HG02938 (cell line): ENCODE measurements around the gene EFCAB8.

Experiments
- ATAC-seq: cut with Tn5 transposase; IDR thresholded peaks from one replicate; pipeline ENCODE4 v1.9.1; 2021; ENCODE audit warnings: mild to moderate bottlenecking, moderate library complexity; ENCODE audit not compliant: unreplicated experiment

Gene EFCAB8

DNA sequence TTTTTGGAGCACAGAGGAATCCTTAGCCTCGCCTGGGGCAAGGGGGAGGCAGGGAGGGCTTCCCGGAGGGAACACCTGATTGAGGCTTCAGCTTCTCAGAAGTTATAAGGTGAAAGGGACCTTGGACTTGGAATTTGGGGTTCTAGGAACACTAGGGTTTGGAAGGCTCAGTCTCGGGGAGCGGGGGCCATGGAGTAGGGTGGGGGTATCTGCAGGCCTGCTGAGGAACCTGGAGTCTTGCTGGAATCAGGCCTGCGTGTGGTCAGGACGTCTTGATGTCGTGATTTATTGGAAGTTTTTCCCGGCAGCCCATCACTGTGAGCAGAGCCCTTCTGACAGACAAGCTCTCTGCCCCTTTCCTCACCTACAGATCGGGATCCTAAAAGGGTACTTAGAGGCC is 50.7 kb downstream of the EFCAB8 start:
- no peak for ATAC-seq

DNA sequence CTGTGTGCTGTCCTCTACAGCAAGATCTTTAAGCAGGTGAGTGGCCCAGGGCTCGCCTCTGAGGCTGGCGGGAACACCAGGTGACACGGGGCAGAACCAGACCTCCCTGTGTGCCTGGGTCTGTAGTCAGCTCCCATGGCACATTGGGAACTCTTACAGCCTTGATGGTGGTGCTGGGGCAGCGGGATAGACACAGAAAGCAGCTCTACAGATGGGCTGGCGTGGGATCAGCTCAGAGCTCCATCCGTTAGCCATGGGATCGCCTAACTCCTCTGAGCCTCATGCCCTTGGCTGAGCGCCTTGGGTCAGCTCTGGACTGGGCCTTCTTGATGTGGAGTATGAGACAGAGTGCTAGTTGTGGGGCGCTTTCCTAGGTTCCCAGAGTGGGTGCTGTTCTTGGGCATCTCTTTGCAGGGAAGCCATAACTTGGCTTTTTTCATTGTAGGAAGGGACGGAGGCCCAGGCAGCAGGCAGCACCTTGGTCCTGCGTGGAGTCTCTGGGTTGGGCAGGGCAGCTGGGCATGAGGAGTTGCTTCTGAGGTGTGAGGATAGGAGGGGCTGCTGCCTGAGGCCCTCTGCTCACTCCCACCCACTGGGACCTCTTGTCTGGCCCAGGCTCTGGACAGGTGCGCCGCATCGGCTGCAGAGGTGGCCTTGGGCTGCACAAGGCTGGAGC is 51.3 kb downstream of the EFCAB8 start:
- ATAC-seq, result no peak

DNA sequence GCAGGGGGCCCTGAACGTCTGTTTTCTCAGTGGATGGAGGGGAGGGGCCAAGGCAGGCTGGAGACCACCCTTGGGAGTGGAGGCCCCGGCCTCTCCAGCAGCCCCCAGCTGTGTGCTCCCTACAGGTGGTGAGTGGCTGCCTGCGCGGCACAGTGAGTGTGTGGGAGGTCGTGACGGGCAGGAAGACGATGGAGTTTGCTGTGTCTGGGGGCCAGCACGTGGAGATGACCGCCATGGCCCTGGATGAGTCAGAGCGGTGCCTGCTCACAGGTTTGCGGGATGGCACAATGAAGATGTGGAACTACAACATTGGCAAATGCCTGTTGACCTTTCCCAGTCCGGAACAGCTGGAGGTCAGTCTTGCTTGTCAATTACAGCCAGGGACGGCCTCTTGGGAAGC is 52.6 kb downstream of the EFCAB8 start:
- no peak for ATAC-seq

DNA sequence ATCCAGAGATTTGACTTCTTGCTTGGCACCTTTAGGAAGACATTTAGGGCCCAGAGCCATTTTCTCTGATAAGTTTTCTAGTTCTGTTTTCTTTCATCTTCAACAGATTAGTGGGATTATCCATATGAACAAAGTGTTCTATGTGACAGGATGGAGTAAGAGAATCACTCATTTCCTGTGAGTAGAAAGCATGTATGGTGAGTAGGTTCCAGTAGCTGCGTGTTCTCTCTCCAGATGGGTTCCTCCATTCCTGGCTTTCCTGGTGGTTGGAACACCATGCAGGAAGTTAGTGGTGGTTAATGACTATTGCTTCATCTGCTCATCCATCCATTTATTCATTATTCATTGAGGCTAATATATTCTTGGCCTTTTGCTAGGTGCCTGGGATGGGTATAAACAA is 54.0 kb downstream of the EFCAB8 start:
- no peak for ATAC-seq

DNA sequence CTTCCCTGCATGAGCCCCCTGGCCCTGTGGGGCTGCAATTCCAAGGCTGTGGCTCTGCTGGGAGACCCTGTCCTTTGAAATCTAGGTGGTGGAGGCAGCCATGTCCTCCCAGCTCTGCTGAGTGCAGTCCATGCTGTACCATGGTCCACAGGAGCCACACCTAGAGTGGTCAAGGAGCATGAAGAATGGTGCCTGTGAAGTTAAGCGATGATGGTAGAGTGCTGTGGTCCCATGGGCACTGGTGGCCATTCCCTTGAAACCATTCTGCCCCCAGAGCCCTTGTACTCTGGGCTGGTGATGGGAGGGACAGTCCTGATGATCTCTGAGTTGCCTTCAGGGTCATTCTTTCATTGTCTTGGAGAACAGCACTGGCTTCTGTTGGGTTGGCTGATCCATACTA is 55.3 kb downstream of the EFCAB8 start:
- no peak for ATAC-seq

DNA sequence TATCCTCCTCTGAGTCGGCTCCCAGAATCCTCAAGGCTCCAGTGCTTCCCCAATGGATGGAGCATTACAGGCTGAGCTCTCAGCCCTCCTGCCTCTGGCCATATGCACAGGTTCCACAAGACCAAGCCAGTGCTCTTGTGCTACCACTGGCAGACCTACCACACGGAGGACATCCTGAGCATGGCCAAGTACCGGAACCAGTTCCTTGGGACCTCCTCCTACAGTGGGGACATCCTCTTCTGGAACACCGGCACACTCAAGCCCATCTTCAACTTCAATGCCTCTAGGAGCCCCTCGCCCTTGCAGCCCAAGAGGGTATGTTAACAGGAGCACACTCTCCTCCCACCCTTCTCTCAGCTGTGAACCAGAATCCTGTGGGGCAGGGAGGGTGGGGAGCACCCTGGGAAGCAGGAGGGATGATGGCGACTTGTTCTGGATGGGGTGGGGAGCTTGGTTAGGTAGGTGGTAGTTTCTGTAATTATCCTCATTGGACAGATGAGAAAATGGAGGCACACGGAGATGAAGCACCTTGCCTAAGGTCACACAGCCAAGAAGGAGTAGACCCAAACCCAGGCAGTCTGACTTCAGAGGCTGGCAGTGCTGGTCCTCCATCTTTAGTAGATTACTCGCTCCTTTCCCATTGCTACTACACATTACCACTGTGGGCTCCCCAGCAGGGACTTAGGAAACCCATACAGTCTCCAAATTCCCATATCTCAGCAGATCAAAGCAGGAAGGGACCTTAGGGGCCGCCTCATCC is 58.6 kb downstream of the EFCAB8 start:
- no peak for ATAC-seq

DNA sequence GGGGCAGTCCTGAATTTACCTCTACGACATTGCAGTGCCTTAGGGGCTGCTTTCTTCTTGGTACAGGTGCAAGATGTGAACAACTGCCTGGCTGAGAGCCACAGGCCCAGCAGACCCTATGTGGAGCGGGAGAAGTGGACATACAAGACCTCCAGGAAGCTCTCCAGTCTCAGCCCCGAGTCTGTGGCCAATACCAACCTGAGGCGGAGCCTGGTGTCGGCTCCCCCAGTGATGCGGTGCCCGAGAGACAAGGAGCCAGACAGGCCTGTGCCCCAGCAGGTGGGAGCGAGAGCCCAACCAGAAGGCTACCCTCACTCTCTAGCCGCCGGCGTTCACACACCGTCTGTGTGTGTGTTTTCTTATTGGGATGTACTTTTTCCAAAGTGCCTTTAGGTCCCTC is 59.6 kb downstream of the EFCAB8 start:
- no peak for ATAC-seq

DNA sequence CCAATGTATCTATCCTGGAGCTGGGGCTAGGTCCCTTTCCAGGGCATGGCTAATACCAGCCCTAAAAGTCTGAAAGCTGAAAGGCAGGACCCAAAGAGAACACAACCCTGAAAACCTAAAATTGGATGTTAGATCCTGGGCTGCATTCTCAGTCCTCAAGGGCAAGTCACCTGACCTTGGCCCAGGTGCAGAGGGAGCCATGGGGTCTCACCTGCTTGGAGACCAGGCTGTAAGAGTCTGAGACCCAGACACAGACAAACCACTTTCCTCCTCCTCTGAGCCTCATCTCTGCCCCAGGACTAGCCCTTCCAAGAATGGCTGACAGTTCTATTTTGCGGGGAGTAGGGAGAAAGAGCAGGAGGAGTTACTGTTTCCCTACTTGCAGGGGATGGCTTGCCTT is 60.0 kb downstream of the EFCAB8 start:
- ATAC-seq, result no peak

DNA sequence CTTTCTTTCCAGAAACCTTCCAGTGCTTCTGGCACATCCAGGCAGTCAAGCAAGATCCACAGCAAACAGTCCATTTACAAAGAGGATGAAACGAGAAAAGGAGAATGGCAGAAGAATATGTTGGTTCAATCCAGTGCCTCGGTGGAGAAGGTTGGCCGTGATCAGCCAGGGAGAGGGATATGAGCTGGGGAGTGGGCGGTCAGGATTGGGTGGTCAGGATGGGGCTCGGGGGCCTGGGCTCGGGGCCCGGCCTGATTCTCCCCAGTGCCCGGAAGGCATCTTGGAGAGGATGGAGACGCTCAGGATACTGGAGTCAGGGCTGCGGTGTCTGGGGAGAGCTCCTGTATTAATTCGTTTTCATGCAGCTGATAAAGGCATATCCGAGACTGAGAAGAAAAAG is 61.3 kb downstream of the EFCAB8 start:
- ATAC-seq, result no peak

DNA sequence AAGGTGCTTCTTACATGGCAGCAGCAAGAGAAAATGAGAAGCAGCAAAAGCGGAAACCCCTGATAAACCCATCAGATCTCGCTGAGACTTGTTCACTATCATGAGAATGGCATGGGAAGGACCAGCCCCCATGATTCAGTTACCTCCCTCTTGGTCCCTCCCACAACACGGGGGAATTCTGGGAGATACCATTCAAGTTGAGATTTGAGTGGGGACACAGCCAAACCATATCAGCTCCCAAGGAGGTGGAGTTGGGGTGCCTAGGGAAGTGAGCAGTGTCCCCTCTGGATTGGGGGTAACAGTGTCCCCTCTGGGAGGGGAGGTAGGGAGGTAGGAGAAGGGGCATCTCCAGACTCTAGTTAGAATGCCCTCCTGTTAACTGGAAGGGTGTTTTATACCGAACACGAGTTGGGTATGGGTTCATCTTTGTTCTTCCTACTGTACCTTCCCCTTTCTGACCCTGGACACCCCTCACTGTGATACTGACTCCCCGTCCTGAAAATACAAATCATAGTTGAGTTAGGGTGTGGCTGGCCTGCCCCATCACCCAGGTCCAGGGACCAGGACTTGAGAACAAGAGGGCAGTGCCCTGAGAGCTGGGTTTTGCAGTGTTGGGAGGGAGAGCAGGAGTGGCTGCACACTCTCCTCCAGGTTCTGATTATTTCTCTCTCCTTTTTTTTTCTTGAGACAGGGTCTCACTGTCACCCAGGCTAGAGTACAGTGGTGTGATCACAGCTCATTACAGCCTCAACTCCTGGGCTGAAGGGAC is 62.0 kb downstream of the EFCAB8 start:
- no peak for ATAC-seq

DNA sequence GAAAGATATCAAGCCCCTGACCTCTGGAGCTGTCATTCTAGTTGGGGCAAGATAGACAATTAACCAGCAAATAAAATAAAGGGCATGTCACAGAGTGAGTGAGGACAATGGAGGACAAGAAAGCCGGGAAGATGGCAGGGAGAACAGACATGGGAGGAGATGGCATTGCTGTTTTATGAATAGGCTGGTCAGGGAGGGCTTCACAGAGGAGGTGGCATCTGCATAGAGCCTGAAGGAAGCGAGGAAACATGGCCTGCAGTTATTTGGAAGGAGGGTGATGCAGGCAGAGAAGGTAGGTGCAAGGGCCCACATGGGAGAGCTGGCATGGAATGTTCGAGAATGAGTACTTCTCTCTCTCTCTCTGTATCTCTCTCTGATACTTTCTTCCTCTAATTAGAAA is 63.7 kb downstream of the EFCAB8 start:
- no peak for ATAC-seq

DNA sequence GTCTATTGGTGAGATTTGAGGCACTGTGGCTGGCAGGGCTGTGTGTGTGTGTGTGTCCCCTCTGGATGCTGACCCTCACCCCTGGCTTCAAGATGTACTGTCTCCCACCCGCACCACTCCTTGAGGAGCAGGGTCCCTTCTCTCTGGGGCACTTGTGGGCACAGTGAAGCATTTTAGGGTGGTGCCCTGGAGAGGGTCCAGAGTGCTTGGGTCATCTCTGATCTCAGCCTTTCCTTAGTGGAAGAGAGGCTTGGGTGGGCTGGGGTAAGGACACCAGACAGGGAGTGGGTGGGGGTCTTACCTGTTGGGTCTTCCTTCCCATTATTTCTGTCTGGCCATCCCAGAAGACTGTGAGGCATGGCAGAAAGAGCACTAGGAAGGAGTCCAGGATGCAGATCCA is 66.1 kb downstream of the EFCAB8 start:
- ATAC-seq, result no peak

DNA sequence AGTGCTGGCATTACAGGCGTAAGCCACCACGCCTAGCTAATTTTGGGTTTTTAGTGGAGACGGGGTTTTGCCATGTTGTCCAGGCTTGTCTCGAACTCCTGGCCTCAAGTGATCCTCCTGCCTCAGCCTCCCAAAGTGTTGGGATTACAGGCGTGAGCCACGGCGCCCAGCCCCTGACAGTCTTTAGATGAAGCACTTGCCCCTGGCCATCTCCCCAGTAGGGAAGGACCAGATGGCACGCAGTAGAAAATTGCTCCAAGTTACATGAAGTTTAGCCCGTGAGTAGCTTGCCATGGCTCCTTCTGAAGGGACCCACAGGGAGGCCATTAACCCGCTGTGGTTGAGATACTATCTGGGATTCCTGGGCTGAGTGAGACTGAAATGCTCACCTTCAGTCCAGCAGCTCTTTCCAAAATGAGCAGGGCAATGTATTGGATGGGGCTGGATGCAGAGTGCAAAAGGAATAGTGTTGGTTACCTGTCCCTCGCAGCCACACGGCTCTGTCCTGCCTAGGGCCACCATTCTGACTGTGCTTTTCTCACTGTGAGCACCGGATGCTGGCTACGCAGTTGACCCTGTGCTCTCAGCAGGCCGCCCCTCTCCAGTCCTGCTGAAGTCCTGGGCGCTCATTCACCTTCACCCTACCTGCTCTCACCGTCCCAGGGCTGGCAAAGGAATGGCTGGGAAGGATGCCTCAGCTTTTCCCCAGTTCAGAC is 66.9 kb downstream of the EFCAB8 start:
- ATAC-seq, result no peak

DNA sequence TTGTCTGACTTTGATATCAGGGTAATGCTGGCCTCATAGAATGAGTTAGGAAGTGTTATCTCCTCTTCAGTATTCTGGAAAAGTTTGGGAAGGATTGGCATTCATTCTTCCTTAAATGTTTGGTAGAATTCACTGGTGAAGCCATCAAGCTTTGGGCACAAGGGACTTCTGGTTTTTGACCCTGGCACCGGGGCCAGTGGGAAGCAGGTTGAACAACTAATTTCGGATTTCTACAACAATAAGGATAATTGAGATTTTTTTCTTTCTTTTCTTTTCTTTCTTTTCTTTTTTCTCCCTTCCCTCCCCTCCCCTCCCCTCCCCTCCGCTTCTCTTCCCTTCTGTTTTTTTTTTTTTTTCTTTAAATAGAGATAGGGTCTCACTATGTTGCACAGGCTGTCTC is 70.4 kb downstream of the EFCAB8 start:
- ATAC-seq, result no peak

DNA sequence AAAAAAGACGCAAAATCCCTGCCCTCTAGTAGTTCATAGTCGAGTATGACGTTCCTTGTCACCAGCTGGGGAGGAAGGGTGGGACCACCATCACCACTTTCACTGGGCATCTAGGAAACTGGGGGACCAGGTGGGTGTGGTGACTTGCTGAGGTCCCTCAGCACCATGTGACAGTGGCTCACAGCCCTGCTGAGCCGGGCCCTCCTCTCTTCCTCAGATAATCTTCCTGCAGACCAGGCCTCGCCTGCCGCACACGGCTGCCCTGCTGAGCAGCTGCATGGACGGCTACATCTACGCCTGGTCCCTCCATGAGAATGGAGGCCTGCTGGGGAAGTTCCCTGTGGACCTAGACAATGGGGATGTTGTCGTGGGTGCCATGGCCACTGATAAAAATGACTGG is 71.5 kb downstream of the EFCAB8 start:
- ATAC-seq, result no peak

DNA sequence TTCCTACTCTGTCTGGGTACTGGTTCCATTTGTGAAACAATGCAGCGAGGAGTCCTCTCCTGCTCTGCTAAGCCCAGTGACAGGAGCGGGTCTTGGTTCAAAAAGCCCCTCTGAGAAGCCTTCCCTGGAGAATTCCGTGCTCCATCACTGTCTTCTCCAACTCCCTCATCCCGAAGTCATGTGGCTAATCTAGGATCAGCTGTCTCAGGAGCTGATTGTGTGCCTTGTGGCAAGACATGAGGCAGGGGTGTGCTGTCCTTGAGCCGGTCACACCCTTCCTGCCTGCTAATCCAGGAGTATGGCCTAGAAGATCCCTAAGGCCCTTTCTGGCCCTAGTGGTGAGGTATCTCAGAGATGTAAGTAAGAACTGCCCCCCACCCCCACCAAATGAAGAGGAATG is 72.0 kb downstream of the EFCAB8 start:
- ATAC-seq, result no peak

DNA sequence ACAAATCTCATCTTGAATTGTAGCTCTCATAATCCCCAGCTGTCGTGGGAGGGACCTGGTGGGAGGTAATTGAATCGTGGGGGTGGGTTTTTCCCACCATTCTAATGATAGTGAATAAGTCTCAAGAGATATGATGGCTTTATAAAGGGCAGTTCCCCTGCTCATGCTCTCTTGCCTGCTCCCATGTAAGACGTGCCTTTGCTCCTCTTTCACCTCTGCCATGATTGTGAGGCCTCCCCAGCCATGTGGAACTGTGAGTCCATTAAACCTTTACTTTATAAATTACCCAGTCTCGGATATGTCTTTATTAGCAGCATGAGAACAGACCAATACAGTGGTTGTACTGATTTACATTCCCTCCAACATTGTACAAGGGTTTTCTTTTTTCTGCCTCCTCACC is 75.9 kb downstream of the EFCAB8 start:
- ATAC-seq, result no peak

DNA sequence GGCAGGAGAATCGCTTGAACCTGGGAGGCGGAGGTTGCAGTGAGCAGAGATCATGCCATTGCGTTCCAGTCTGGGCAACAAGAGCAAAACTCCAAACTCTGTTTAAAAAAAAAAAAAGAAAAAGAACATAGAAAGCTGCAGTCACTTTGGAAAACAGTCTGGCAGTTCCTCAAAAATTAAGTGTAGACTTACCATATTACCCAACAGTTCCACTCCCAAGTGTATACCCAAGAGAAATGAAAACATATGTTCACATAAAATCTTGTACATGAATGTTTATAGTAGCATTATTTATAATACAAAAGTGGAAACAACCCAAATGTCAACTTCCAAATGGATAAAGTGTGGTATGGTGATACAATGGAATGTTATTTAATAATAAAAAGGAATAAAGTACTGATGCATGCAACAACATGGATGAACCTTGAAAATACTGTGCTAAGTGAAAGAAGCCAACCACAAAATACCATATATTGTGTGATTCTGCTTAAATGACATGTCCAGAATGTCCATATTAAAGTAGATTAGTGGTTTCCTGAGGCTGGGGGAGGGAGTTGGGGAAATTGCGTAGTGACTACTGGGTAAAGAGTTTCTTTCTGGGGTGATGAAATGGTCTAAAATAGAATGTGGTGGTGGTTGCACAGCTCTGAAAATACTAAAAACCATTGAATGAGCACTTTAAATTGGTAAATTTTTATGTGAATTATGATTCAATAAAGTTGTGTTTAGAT is 82.6 kb downstream of the EFCAB8 start:
- ATAC-seq, result no peak

DNA sequence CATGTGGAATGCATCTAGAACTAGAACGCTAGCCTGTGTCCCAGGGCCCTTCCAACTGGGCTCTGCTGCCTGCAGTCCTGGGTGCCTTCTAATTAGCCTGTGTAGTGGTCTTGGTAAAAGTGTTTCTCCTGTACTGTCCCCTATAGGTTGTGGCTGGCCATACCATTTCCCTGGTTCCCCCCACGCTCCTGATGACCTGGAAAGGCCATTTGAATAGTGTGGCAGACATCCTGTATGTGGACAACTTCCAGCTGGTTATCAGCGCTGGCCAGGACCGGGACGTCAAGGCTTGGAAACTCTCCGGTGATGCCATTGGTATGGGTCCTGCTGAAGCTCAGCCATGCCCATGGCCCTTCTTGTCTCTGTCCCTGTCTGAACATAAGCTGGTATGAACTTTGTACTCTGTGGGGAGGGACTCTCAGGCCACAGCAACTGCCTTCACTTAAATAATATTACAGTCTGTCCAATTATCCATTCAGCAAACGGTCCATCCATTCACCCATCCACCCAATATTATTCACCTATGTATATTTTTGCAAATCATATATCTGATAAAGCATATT is 84.8 kb downstream of the EFCAB8 start:
- ATAC-seq, result no peak

DNA sequence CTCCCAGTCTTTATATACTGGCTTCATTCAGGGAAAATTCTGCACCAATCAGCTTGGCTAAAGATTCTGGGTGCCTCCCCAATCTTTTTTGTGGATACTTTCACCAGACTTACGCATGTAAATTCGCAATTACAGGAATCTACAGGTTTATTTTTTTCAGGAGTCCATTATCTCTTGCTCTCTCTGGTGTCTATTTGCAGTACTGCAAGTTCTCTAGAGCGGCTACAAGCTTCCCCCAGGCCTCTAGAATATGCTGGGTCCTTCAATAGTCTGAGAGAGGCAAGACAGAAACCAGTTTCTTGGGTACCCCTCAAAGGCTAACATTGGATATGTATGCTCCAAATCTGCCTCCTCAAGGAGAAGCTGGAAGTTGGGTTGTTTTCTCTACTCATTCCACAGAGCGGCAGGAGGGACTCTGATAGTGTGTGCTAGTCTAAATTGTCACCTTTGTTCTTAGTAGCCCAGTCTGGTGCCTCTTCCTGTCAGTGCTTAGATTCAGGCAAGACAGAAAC is 87.0 kb downstream of the EFCAB8 start:
- no peak for ATAC-seq
